ENCODE measurements around the gene ARHGAP6. TPM values are rescaled to one million over a fixed set of nuclear protein-coding genes. Genes with fewer than 3 reads are reported as not detected.

ARHGAP6 gene
- total and polyA plus RNA-seq, 9 of the 15 experiments (the other 6 are each of a cell fraction or from before 2014, with no cell fraction given) = 12.5 to 63.6 (median 41.8) TPM

GRCh38 chrX:11478911-11479310, 186.8 kb downstream of the ARHGAP6 start:
- FAIRE-seq (no peak), DNase-seq (ENCODE audit: extremely low read depth in 1 of 4, low spot score in 3 of 4) (no peak), ATAC-seq (no peak; the same call in 2 of the 3 replicates)
- no peak overlapping the region for H3K4me3 ChIP-seq
- intact Hi-C loops (cut with micrococcal nuclease) (no loop called here), in situ Hi-C loops (cut with MboI) (no loop called here)
- peaks cover 3% of the 10 kb centered on the region for H3K9me1 ChIP-seq (ENCODE audit: control insufficient read depth, insufficient read depth, low read length)
- 50% methylated on average over 3 of the region's 3 CpGs for WGBS (ENCODE audit: insufficient coverage, low coverage, missing lambda C conversion rate)
- ChIA-PET POLR2A (no interaction called here), CTCF (ENCODE audit: low intra/inter-chr PET ratio) (no interaction called here)
- no peaks in the 10 kb centered on the region for H4K20me1 ChIP-seq (replicated peaks; ENCODE audit: control insufficient read depth, insufficient read depth, low read length)
- no peaks in the 10 kb centered on the region for H3K9me3 ChIP-seq (replicated peaks; ENCODE audit: control insufficient read depth, insufficient read depth, low read depth, low read length)
- no peak overlapping the region for H3K9ac ChIP-seq (ENCODE audit: insufficient read depth in 1 of 2, low read depth in 2 of 2, low read length in 2 of 2)
- H2AFZ ChIP-seq (ENCODE audit: low read depth, low read length) = peak overlapping the region; percentile 79
- BruUV-seq (replicated peaks) = no TSS peak
- H3K27me3 ChIP-seq (ENCODE audit: control insufficient read depth in 2 of 2, insufficient read depth in 2 of 2, low read length in 2 of 2) = no peaks in the 10 kb centered on the region
- H3K4me2 ChIP-seq (ENCODE audit: insufficient read depth, low read length) = no peak overlapping the region
- H3K36me3 ChIP-seq (ENCODE audit: control insufficient read depth, insufficient read depth, low read length) = no peaks in the 10 kb centered on the region
- H3K79me2 ChIP-seq (ENCODE audit: control insufficient read depth, insufficient read depth, low read length) = no peaks in the 10 kb centered on the region
- peaks cover 0 to 4% of the 10 kb centered on the region in 2 experiments; a peak in 3 of 5 replicates for H3K4me1 ChIP-seq (replicated peaks in 1 of 2; ENCODE audit: control insufficient read depth in 2 of 2, insufficient read depth in 2 of 2, low read length in 2 of 2)
- H3K27ac ChIP-seq (ENCODE audit: extremely low read depth, low read depth, low read length) = no peak overlapping the region
- TF ChIP-seq ZNF583 (CRISPR knock-in tag; IDR thresholded peaks at IDR 0.05) (no peak), ATF2 (CRISPR knock-in tag; IDR thresholded peaks at IDR 0.05) (no peak), KLF13 (tag; IDR thresholded peaks at IDR 0.05; ENCODE audit: borderline replicate concordance, low read depth) (no peak), POLR2AphosphoS2 (IDR thresholded peaks at IDR 0.05; ENCODE audit: low read length) (no peak), MYBL2 (IDR thresholded peaks at IDR 0.05; ENCODE audit: low read depth) (no peak), MYBL2 (CRISPR knock-in tag; IDR thresholded peaks at IDR 0.05; ENCODE audit: borderline replicate concordance) (no peak), CBFA2T3 (IDR thresholded peaks at IDR 0.05) (no peak), ZBTB26 (CRISPR knock-in tag; IDR thresholded peaks at IDR 0.05) (no peak), ZNF263 (CRISPR knock-in tag; IDR thresholded peaks at IDR 0.05; ENCODE audit: borderline replicate concordance) (no peak), CBFA2T2 (conservative IDR thresholded peaks at IDR 0.05) (no peak), ZC3H11A (IDR thresholded peaks at IDR 0.05; ENCODE audit: low read depth, low read length) (no peak), BCLAF1 (IDR thresholded peaks at IDR 0.05; ENCODE audit: borderline replicate concordance in 1 of 2, control insufficient read depth in 1 of 2, low read depth in 2 of 2, low read length in 1 of 2) (no peak)
